Hepatocyte (in vitro differentiated cells): Measurements from ENCODE around the gene NMRAL1. TPM values are rescaled to one million over a fixed set of nuclear protein-coding genes. Genes with fewer than 3 reads are reported as not detected.
A peak's percentile ranks its signal among the peaks of the same experiment; 100 is the strongest.

ENCODE experiments used
- DNase-seq: peaks from one replicate; pipeline ENCODE4 v3.0.0-alpha.2; 2016; ENCODE audit warnings: low spot score
- H2AFZ ChIP-seq: fragments of 200-600 bp; sonication (generic); 2 replicates; pipeline ENCODE4 v1.6.0; 2016; ENCODE audit warnings: antibody characterized with exemption, mild to moderate bottlenecking
- H3K27ac ChIP-seq: fragments of 200-600 bp; sonication (generic); 2 replicates; pipeline ENCODE4 v1.5.1; 2016; ENCODE audit warnings: mild to moderate bottlenecking
- H3K27me3 ChIP-seq: fragments of 200-600 bp; sonication (generic); 2 replicates; pipeline ENCODE4 v1.6.1; 2016
- H3K36me3 ChIP-seq: fragments of 200-600 bp; sonication (generic); replicated peaks from 2 replicates; pipeline ENCODE4 v1.5.1; 2016; ENCODE audit warnings: low read depth; ENCODE audit not compliant: insufficient read depth
- H3K4me1 ChIP-seq: fragments of 200-600 bp; sonication (generic); 2 replicates; pipeline ENCODE4 v1.5.1; 2016; ENCODE audit warnings: mild to moderate bottlenecking, moderate library complexity; ENCODE audit not compliant: insufficient read depth
- H3K4me2 ChIP-seq: fragments of 200-600 bp; sonication (generic); 2 replicates; pipeline ENCODE4 v1.6.0; 2016
- H3K4me3 ChIP-seq: fragments of 200-600 bp; sonication (generic); 2 replicates; pipeline ENCODE4 v1.5.1; 2016; ENCODE audit warnings: mild to moderate bottlenecking
- H3K79me2 ChIP-seq: fragments of 200-600 bp; sonication (generic); 2 replicates; pipeline ENCODE4 v1.6.0; 2017; ENCODE audit warnings: mild to moderate bottlenecking
- H3K9me2 ChIP-seq: fragments of 200-600 bp; sonication (generic); replicated peaks from 2 replicates; pipeline ENCODE4 v1.6.0; 2017; ENCODE audit warnings: mild to moderate bottlenecking; ENCODE audit not compliant: insufficient read depth
- H3K9me3 ChIP-seq: fragments of 200-600 bp; sonication (generic); 2 replicates; pipeline ENCODE4 v1.5.1; 2016; ENCODE audit warnings: low read depth, mild to moderate bottlenecking
- H4K20me1 ChIP-seq: fragments of 200-600 bp; sonication (generic); 2 replicates; pipeline ENCODE4 v1.6.0; 2016; ENCODE audit warnings: mild to moderate bottlenecking; ENCODE audit not compliant: insufficient read depth, poor library complexity, severe bottlenecking
- CTCF ChIP-seq: fragments of 200-600 bp; sonication (generic); IDR thresholded peaks from 2 replicates; pipeline ENCODE4 v1.5.1; 2016; ENCODE audit warnings: antibody characterized with exemption, mild to moderate bottlenecking; ENCODE audit not compliant: poor library complexity
- EZH2 ChIP-seq: fragments of 200-600 bp; sonication (generic); IDR thresholded peaks from 2 replicates; pipeline ENCODE4 v1.6.1; 2016; ENCODE audit warnings: antibody characterized with exemption, mild to moderate bottlenecking, borderline replicate concordance
- EZH2phosphoT487 ChIP-seq: fragments of 200-600 bp; sonication (generic); IDR thresholded peaks from one replicate; pipeline ENCODE4 v1.6.1; 2018; ENCODE audit warnings: antibody characterized with exemption, mild to moderate bottlenecking, low read depth, moderate library complexity; ENCODE audit not compliant: unreplicated experiment, severe bottlenecking
- WGBS: methylation state at CpG from one replicate; pipeline ENCODE4 v1.1.6; 2016; ENCODE audit warnings: low lambda C conversion rate; ENCODE audit errors: missing lambda C conversion rate; 5-methylcytosine and 5-hydroxymethylcytosine counted together
- polyA plus RNA-seq: library from polyadenylated mRNA; unstranded; fragments of >200 nt; fragmentation: Nextera tagmentation; extraction: Ambion mirVana; gene quantifications from 2 replicates; pipeline ENCODE4 v1.2.1, GENCODE V29; 2016
- total RNA-seq: library from RNA; depleted of rRNA; stranded (reverse); fragments of >200 nt; gene quantifications from 2 replicates; pipeline ENCODE4 v1.2.3, GENCODE V29; 2014

The NMRAL1 gene
- total and polyA plus RNA-seq, 2 experiments from 2014 or later, result 47.5 to 47.6 TPM

GRCh38 chr16:4501071-4501478 is 26.6 kb upstream of the NMRAL1 start:
- Histone ChIP-seq H3K9me3 (no peaks in the 10 kb centered on the region), H3K27ac (peak overlapping the region; percentile 84), H3K4me2 (peak overlapping the region; percentile 62), H3K4me1 (peaks cover 28% of the 10 kb centered on the region), H2AFZ (no peak overlapping the region), H3K9me2 (no peaks in the 10 kb centered on the region), H3K4me3 (no peak overlapping the region), H3K36me3 (no peaks in the 10 kb centered on the region), H3K79me2 (peaks cover 64% of the 10 kb centered on the region), H4K20me1 (no peaks in the 10 kb centered on the region), H3K27me3 (no peaks in the 10 kb centered on the region)
- no peak for TF ChIP-seq EZH2
- no peak for TF ChIP-seq EZH2phosphoT487
- TF ChIP-seq CTCF, result no peak
- WGBS, result 56% methylated on average over 5 of the region's 5 CpGs
- no peak for DNase-seq

GRCh38 chr16:4500272-4500671 is 25.8 kb upstream of the NMRAL1 start:
- Histone ChIP-seq H3K4me3 (no peak overlapping the region), H3K9me3 (no peaks in the 10 kb centered on the region), H3K27me3 (no peaks in the 10 kb centered on the region), H3K4me1 (peaks cover 28% of the 10 kb centered on the region), H4K20me1 (no peaks in the 10 kb centered on the region), H3K36me3 (no peaks in the 10 kb centered on the region), H3K79me2 (peaks cover 72% of the 10 kb centered on the region), H2AFZ (no peak overlapping the region), H3K4me2 (peak overlapping the region; percentile 62), H3K27ac (peak overlapping the region; percentile 84), H3K9me2 (no peaks in the 10 kb centered on the region)
- WGBS, result 30% methylated on average over 3 of the region's 3 CpGs
- TF ChIP-seq EZH2 (no peak), EZH2phosphoT487 (no peak), CTCF (no peak)
- DNase-seq, result peak; percentile 77

DNA sequence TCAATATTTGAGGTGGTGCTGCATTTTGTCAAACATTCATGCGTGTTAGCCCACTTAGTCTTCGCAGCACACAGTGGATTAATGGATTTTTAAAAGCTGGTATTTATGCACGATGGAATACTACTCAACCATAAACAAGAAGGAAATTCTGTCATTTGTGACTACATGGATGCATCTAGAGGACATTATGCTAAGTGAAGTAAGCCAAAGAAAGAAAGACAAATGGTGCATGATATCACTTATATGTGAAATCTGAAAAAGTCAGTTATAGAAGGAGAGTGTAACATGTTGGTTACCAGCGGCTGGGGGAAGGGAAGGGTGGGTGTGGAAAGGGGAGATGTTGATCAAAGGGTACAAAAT is 24.8 kb upstream of the NMRAL1 start:
- TF ChIP-seq CTCF (no peak), EZH2phosphoT487 (no peak), EZH2 (no peak)
- H3K36me3 ChIP-seq, result no peaks in the 10 kb centered on the region
- H3K9me2 ChIP-seq, result no peaks in the 10 kb centered on the region
- 97% methylated on average over 4 of the region's 4 CpGs for WGBS
- H3K4me2 ChIP-seq, result no peak overlapping the region
- H2AFZ ChIP-seq, result no peak overlapping the region
- H4K20me1 ChIP-seq, result no peaks in the 10 kb centered on the region
- peaks cover 28% of the 10 kb centered on the region for H3K4me1 ChIP-seq
- H3K9me3 ChIP-seq, result no peaks in the 10 kb centered on the region
- H3K27me3 ChIP-seq, result no peaks in the 10 kb centered on the region
- no peak overlapping the region for H3K4me3 ChIP-seq
- H3K79me2 ChIP-seq, result peaks cover 82% of the 10 kb centered on the region
- no peak for DNase-seq
- H3K27ac ChIP-seq, result peak overlapping the region; percentile 42
